ENCODE results near the gene TNIK.

- no peak for TF ChIP-seq E4F1 (IDR thresholded peaks at IDR 0.05; ENCODE audit: borderline replicate concordance, partially characterized antibody)
- TF ChIP-seq ZNF274 (IDR thresholded peaks at IDR 0.05; ENCODE audit: insufficient read depth, insufficient read length), result no peak
- TF ChIP-seq, protein P1, sequence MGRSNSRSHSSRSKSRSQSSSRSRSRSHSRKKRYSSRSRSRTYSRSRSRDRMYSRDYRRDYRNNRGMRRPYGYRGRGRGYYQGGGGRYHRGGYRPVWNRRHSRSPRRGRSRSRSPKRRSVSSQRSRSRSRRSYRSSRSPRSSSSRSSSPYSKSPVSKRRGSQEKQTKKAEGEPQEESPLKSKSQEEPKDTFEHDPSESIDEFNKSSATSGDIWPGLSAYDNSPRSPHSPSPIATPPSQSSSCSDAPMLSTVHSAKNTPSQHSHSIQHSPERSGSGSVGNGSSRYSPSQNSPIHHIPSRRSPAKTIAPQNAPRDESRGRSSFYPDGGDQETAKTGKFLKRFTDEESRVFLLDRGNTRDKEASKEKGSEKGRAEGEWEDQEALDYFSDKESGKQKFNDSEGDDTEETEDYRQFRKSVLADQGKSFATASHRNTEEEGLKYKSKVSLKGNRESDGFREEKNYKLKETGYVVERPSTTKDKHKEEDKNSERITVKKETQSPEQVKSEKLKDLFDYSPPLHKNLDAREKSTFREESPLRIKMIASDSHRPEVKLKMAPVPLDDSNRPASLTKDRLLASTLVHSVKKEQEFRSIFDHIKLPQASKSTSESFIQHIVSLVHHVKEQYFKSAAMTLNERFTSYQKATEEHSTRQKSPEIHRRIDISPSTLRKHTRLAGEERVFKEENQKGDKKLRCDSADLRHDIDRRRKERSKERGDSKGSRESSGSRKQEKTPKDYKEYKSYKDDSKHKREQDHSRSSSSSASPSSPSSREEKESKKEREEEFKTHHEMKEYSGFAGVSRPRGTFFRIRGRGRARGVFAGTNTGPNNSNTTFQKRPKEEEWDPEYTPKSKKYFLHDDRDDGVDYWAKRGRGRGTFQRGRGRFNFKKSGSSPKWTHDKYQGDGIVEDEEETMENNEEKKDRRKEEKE (IDR thresholded peaks at IDR 0.05), result no peak
- no peak for TF ChIP-seq SIN3A (IDR thresholded peaks at IDR 0.05; ENCODE audit: low read depth, low read length)
- TF ChIP-seq TCF7 (IDR thresholded peaks at IDR 0.05; ENCODE audit: borderline replicate concordance), result peak; percentile 19; the same call in 1 of the 2 replicates
- TF ChIP-seq, protein P2, sequence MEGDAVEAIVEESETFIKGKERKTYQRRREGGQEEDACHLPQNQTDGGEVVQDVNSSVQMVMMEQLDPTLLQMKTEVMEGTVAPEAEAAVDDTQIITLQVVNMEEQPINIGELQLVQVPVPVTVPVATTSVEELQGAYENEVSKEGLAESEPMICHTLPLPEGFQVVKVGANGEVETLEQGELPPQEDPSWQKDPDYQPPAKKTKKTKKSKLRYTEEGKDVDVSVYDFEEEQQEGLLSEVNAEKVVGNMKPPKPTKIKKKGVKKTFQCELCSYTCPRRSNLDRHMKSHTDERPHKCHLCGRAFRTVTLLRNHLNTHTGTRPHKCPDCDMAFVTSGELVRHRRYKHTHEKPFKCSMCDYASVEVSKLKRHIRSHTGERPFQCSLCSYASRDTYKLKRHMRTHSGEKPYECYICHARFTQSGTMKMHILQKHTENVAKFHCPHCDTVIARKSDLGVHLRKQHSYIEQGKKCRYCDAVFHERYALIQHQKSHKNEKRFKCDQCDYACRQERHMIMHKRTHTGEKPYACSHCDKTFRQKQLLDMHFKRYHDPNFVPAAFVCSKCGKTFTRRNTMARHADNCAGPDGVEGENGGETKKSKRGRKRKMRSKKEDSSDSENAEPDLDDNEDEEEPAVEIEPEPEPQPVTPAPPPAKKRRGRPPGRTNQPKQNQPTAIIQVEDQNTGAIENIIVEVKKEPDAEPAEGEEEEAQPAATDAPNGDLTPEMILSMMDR (IDR thresholded peaks at IDR 0.05 in 2 of 3, conservative IDR thresholded peaks at IDR 0.05 in 1 of 3; ENCODE audit: control insufficient read depth in 2 of 3, extremely low read depth in 1 of 3, insufficient read depth in 1 of 3, low read depth in 3 of 3, low read length in 3 of 3), result no peak
- TF ChIP-seq TARDBP (IDR thresholded peaks at IDR 0.05; ENCODE audit: borderline replicate concordance), result no peak
These were observed 202.7 kb downstream of the TNIK start for GRCh38 chr3:171257251-171258203.

All from GM12878 (cell line).